HG03060 (cell line): Measurements from ENCODE around the gene MEF2C.

Source experiments
- ATAC-seq: cut with Tn5 transposase; IDR thresholded peaks from one replicate; pipeline ENCODE4 v1.9.1; 2021; ENCODE audit warnings: low read depth, moderate number of reproducible peaks; ENCODE audit not compliant: unreplicated experiment

Gene MEF2C

DNA sequence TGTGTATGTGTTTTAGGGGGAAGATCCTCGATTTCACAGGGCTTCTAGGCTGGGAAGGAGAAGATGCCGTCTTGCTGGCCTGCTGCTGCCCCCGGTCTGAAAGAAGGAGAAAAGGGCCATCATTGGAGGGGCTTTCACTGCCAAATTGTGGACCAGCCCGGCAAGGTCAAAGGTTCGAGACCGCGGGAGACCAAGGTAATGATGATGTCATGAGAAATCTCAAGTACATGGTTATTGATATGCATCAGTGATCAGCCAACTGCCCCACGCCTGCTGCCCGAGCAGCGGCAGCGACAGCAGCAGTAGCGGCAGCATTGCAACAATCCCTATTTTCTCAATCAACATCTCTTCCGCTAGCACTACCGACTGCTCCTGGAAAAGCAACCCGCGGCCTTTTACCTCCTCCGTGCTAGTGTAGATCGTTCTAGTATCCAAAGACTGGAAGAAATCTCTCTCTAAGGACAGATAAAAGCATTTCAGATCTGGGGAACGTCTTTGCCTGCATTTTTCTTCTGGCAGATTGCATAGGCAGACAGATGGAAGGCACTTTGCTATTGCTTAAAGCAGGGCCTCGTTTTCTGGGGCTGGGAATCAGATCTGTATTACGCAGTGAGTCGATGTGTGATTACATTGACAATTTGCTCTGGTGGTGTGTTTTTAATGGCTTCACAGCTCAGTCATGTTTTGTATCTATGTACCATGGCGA, 215.3 kb downstream of the MEF2C start:
- ATAC-seq = no peak
